LNCAP (cell line): ENCODE results near the gene KRT81.

Source experiments
- TF ChIP-seq, protein P1 (sequence below): fragments of 450-650 bp; IDR thresholded peaks from 2 replicates; pipeline ENCODE4 v1.5.1; 2017; ENCODE audit warnings: mild to moderate bottlenecking

The KRT81 gene

DNA sequence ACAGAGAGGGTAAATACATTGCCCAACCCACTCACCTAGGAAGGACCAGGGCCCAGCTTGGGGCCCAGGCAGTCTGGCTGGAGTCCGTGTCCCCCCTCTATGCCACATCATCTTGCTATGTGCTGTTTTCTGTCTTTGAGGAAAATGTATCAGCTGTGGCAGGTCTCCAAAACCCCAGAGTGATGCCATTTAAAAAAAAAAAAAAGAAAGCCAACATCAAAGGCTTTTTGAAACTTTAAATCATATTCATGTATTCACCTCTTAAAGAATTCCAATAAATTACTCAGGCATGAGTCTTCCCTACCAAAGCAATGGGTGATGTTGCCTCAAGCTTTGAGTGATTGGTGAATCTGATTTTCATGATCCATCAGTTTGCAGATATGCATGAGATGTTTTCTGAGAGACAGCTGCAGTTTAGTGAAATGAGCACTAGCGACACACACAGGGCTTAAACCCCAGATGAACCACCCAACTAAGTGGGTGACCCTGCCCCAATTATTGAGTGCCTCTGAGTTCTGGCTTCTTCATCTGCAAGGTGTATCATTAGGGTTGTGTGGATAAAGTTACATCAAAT lies 6.1 kb downstream of the KRT81 start:
- TF ChIP-seq, protein P1, sequence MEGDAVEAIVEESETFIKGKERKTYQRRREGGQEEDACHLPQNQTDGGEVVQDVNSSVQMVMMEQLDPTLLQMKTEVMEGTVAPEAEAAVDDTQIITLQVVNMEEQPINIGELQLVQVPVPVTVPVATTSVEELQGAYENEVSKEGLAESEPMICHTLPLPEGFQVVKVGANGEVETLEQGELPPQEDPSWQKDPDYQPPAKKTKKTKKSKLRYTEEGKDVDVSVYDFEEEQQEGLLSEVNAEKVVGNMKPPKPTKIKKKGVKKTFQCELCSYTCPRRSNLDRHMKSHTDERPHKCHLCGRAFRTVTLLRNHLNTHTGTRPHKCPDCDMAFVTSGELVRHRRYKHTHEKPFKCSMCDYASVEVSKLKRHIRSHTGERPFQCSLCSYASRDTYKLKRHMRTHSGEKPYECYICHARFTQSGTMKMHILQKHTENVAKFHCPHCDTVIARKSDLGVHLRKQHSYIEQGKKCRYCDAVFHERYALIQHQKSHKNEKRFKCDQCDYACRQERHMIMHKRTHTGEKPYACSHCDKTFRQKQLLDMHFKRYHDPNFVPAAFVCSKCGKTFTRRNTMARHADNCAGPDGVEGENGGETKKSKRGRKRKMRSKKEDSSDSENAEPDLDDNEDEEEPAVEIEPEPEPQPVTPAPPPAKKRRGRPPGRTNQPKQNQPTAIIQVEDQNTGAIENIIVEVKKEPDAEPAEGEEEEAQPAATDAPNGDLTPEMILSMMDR, result no peak

DNA sequence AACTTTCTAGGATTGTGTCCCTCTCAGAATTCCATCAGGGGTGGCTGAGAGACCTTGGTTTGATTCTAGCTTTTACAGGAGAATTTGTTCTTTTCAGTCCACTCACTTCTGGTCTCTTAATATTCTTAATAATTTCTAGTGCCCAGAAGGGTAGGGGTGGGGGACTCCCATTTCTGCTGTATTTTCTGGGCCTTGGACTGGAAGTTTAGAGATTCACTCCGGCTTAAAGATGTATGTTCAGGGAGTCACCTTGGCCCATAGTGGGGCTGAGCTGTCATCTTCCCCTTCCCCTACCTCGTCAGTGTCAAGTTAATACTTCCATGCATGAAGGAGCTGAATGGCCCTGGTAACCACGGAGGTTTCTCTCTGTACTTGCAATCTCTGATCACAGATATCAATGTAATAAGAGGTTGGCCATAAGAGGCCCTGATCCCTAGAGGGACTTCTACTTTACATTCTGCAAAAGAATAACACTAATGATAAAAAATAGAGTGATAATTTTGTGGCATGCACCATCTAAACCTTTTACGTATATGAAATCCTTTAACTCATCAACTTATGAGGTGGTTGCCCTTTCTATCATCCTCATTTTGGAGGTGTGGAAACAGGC lies 6.7 kb downstream of the KRT81 start:
- TF ChIP-seq, protein P1, result no peak

DNA sequence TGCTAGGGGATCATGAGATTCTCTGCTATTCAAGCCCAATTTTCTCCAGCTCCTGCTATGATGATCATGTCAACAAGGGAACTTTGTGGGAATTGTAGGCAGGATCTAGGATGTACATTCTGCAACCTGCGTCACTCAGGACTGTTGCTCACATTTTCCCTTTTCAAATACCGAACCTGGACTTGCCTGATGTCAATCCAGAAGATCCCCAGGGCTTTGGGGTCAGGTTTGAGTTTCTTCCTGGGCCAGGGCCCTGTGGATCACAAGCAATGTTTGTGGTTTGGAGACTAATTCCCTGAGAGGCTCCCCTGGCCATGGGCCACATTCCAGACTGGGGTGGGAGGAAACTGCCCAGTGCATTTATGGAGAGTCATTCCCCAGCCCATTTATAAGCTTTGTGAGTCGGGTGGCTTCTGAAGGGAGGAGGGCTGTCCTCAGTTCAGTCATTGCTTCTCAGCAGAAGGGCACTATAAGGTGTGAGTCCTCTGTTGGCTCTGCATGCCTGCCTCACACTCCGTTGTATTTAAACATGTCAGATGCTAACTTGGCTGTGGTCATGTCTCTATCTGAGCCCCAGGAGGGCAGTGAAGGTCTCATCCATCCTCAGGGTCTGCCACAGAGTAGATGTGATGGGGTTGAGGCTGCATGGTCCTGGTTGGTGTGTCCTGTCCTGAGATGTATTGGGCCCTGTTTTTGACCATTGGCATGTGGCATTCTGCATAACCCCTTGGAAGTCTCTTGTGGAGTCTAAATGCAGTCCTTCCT lies 10.4 kb downstream of the KRT81 start:
- TF ChIP-seq, protein P1, result no peak

DNA sequence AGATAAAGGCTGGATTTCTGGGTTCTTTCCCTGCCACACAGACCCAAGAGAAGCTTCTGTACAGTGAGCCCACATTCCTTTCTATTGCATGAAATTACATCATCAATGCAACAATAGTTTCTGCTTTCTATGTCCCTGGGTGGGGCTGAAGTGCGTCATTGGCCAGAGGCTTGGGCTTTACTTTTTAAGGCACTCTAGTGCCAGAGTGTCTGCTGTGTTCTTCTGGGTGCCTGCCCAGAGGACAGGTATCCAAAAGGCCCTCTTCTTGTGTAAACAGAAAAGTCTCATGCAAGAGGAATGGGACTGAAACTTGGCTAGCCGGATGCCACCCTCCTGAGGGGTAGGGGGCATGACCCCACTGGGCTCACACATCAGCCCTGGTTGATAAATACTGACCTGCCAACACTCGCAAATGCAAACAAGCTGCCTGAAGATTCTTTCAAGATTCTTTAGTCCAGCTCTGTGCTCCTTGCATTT lies 11.0 kb downstream of the KRT81 start:
- TF ChIP-seq, protein P1, result no peak

DNA sequence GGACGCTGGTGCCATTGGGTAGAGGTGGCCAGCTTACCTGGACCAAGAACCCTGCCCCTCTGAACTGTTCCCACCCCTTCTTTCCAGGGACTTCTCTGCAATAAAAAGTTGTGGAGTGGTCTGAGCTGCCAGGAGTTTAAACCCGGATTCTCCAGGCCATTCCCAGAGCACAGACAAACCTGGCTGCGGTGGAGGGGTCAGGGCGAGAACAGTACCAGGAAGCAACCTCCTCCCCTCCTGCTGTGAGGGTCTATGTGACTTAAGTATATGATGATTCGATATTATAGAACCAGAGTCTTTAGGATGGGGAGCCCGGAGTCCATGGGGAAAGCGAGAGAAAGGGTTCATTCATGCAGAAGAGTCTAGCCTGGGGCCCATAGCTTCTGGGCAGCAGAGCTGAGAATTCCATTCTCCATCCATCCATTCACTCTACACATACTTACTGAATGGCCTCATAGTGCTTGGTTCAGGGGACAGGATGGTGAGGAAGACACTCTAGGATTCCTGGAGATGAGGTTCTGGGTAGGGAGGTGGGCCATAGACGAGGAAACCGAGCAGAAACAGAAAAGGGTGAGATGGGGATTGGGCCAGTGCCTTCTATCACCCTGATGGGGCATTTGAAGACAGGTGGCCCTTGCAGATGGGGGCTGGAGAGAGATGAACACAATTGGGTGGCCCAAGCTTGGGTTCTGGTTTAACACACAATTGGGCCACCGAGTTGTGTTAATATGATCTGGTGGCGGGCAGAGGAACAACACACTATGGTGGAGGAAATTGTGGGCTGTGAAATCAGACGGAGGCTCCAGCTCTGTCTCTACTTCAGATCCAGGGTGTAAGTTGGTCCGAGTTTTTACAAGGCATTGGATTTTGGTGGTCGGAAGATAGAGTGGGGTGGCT lies 11.7 kb downstream of the KRT81 start:
- TF ChIP-seq, protein P1, result no peak

DNA sequence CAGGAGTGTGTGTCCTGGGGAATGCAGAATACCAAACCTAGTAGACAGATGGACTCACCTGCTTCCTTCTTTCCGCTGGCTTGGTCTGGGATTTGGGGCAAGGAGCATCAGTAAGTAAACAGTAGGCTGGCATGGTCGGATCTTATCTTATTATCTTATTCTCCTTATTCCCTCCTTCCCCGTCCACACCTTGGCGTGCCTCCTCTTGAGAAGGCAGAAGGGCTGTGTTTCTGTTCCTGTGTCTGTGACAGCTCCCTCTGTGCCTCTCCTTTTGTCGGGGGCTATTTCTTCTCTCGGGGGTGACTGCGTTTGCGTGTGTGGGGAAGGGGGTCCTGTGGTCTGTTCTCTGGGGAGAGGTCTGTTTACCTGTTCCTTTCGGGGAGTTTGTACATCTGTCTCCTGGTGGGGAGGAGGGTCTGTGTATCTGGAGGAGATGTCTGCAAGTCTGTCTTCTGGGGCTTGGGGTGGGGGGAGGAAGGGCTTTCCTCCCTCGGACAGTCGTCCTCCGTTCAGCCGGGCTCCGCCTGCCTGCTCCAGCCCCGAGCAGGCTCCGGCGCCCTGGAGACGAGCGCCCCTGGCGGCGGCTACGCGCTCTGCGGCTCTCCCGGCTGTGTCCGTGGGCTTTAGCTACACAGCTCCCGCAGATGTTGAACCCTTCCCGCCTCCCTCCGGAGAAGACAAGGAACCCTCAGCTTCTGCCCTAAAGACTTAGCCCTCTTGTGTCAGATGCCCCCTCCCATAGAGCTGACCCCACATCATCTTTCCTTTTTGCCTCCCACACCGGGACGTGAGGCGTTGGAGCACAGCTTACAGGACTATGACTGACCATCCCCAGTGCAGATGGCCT lies 12.5 kb downstream of the KRT81 start:
- TF ChIP-seq, protein P1, result peak; percentile 99
